Progenitor cell of endocrine pancreas (in vitro differentiated cells): ENCODE measurements around the gene SPPL3. TPM values are rescaled to one million over a fixed set of nuclear protein-coding genes. Genes with fewer than 3 reads are reported as not detected.

ENCODE experiments used
- DNase-seq: peaks from one replicate; pipeline ENCODE4 v3.0.0; 2021; ENCODE audit warnings: low spot score; ENCODE audit not compliant: unreplicated experiment
- H3K27ac Mint-ChIP-seq: 2 replicates; pipeline ENCODE4 v1.8.0; 2021; ENCODE audit warnings: mild to moderate bottlenecking, moderate library complexity, mixed read lengths
- H3K27me3 Mint-ChIP-seq: 2 replicates; pipeline ENCODE4 v1.8.0; 2021; ENCODE audit warnings: mixed read lengths
- H3K36me3 Mint-ChIP-seq: 2 replicates; pipeline ENCODE4 v1.8.0; 2022; ENCODE audit warnings: mixed read lengths; ENCODE audit not compliant: insufficient read depth
- H3K4me1 Mint-ChIP-seq: 2 replicates; pipeline ENCODE4 v1.8.0; 2021; ENCODE audit warnings: low read depth, mixed read lengths
- H3K4me3 Mint-ChIP-seq: 2 replicates; pipeline ENCODE4 v1.8.0; 2021; ENCODE audit warnings: low read depth, mild to moderate bottlenecking, moderate library complexity, mixed read lengths
- H3K9me3 Mint-ChIP-seq: 2 replicates; pipeline ENCODE4 v1.8.0; 2021; ENCODE audit warnings: low read depth, mixed read lengths
- CTCF ChIP-seq: fragments of 200-600 bp; sonication (generic); IDR thresholded peaks from one replicate; pipeline ENCODE4 v1.5.0; 2021; ENCODE audit warnings: antibody characterized with exemption, mild to moderate bottlenecking; ENCODE audit not compliant: unreplicated experiment
- total RNA-seq: library from RNA; stranded (reverse); gene quantifications from 2 replicates; pipeline ENCODE4 v1.2.1, GENCODE V29; 2021

The SPPL3 gene
- total RNA-seq, 1 donor from 2014 or later, result 70.2 TPM

GRCh38 chr12:120750806-120751205, 153.4 kb downstream of the SPPL3 start:
- no peak for DNase-seq
- H3K27me3 Mint-ChIP-seq, result no peaks in the 10 kb centered on the region
- peaks cover 1% of the 10 kb centered on the region for H3K36me3 Mint-ChIP-seq
- H3K27ac Mint-ChIP-seq, result no peak overlapping the region
- H3K4me1 Mint-ChIP-seq, result no peaks in the 10 kb centered on the region
- no peak for TF ChIP-seq CTCF
- H3K9me3 Mint-ChIP-seq, result peaks cover 5% of the 10 kb centered on the region
- no peak overlapping the region for H3K4me3 Mint-ChIP-seq

- DNase-seq, result no peak
- H3K4me1 Mint-ChIP-seq, result no peaks in the 10 kb centered on the region
- no peak overlapping the region for H3K27ac Mint-ChIP-seq
- no peaks in the 10 kb centered on the region for H3K9me3 Mint-ChIP-seq
- no peak for TF ChIP-seq CTCF
- H3K4me3 Mint-ChIP-seq, result no peak overlapping the region
- no peaks in the 10 kb centered on the region for H3K27me3 Mint-ChIP-seq
- H3K36me3 Mint-ChIP-seq, result no peaks in the 10 kb centered on the region
Measured at GRCh38 chr12:120749256-120749655, 154.9 kb downstream of the SPPL3 start.

- Mint-ChIP-seq H3K36me3 (no peaks in the 10 kb centered on the region), H3K4me1 (peaks cover 2% of the 10 kb centered on the region), H3K27me3 (no peaks in the 10 kb centered on the region), H3K9me3 (no peaks in the 10 kb centered on the region), H3K27ac (no peak overlapping the region), H3K4me3 (no peak overlapping the region)
- DNase-seq, result no peak
- TF ChIP-seq CTCF, result no peak
Measured at GRCh38 chr12:120748242-120748641, 155.9 kb downstream of the SPPL3 start.

GRCh38 chr12:120744922-120745493, 159.2 kb downstream of the SPPL3 start:
- H3K27ac Mint-ChIP-seq, result no peak overlapping the region
- no peak for TF ChIP-seq CTCF
- peaks cover 2% of the 10 kb centered on the region for H3K4me1 Mint-ChIP-seq
- H3K27me3 Mint-ChIP-seq, result no peaks in the 10 kb centered on the region
- DNase-seq, result no peak
- H3K9me3 Mint-ChIP-seq, result no peaks in the 10 kb centered on the region
- H3K36me3 Mint-ChIP-seq, result peaks cover 2% of the 10 kb centered on the region
- H3K4me3 Mint-ChIP-seq, result no peak overlapping the region

- DNase-seq, result no peak
- no peaks in the 10 kb centered on the region for H3K27me3 Mint-ChIP-seq
- H3K36me3 Mint-ChIP-seq, result peaks cover 2% of the 10 kb centered on the region
- no peak for TF ChIP-seq CTCF
- H3K27ac Mint-ChIP-seq, result no peak overlapping the region
- no peak overlapping the region for H3K4me3 Mint-ChIP-seq
- H3K9me3 Mint-ChIP-seq, result no peaks in the 10 kb centered on the region
- peaks cover 2% of the 10 kb centered on the region for H3K4me1 Mint-ChIP-seq
Measured at GRCh38 chr12:120741476-120742421, 162.4 kb downstream of the SPPL3 start.
